GM10248 (cell line): ENCODE measurements around the gene ATP5IF1.

Experiments
- CTCF ChIA-PET: fragments of 300-600 bp; sonication (Branson Sonifier 250); formaldehyde crosslinking; extraction: SDS; loops from one replicate; lab custom pipeline; 2021; ENCODE audit warnings: antibody characterized with exemption; lab: Yijun Ruan, JAX
- POLR2A ChIA-PET: fragments of 350-650 bp; sonication (Branson Sonifier 250); formaldehyde crosslinking; extraction: SDS; loops from one replicate; lab custom pipeline; 2020; ENCODE audit warnings: antibody characterized with exemption; lab: Yijun Ruan, JAX
- DNase-seq: peaks from one replicate; pipeline ENCODE4 v3.0.0; 2012; ENCODE audit errors: extremely low spot score
- CTCF ChIP-seq: IDR thresholded peaks from 2 replicates; pipeline ENCODE4 v1.5.1; 2012; ENCODE audit warnings: mild to moderate bottlenecking, low read depth; ENCODE audit errors: extremely low read depth, missing control alignments, control extremely low read depth

ATP5IF1 gene

GRCh38 chr1:28248273-28249012 is 12.5 kb downstream of the ATP5IF1 start:
- peak; percentile 70 for DNase-seq
- peak; percentile 92 for TF ChIP-seq CTCF
- ChIA-PET CTCF (interaction anchor here (0.7 to 4.3 kb wide), 54 partner anchors 12 to 629 kb away, joined by 3 to 111 read pairs (median 4); partner anchors contain the start of genes ATP5IF1, GMEB1, MED18 and PHACTR4), POLR2A (interaction anchor here (1.3 to 1.8 kb wide), 3 partner anchors 10 to 333 kb away, joined by 5 to 9 read pairs (median 6); partner anchors contain the start of gene ATP5IF1)

- CTCF ChIA-PET = interaction anchor here (0.7 to 4.3 kb wide), 54 partner anchors 11 to 628 kb away, joined by 3 to 111 read pairs (median 4); partner anchors contain the start of genes ATP5IF1, GMEB1, MED18 and PHACTR4
- no peak for DNase-seq
- TF ChIP-seq CTCF = no peak
Measured at GRCh38 chr1:28249013-28249865, 13.3 kb downstream of the ATP5IF1 start.

GRCh38 chr1:28249866-28250295 is 14.0 kb downstream of the ATP5IF1 start:
- POLR2A ChIA-PET = interaction anchor here (0.7 to 1.4 kb wide), 2 partner anchors 8 to 12 kb away, joined by 3 to 6 read pairs; no protein-coding TSS in a partner anchor
- CTCF ChIA-PET = interaction anchor here (1.0 to 4.3 kb wide), 20 partner anchors 11 to 627 kb away, joined by 3 to 111 read pairs (median 6); partner anchors contain the start of genes ATP5IF1, PHACTR4, SESN2 and STX12

More at GRCh38 chr1:28249013-28249865, 13.3 kb downstream of the ATP5IF1 start:
- POLR2A ChIA-PET = interaction anchor here (0.7 to 1.8 kb wide), 4 partner anchors 9 to 332 kb away, joined by 3 to 9 read pairs (median 6); partner anchors contain the start of gene ATP5IF1

GRCh38 chr1:28256197-28256827 is 20.4 kb downstream of the ATP5IF1 start:
- POLR2A ChIA-PET = interaction anchor here (0.7 kb wide), 1 partner anchor 600 kb away, joined by 4 read pairs; no protein-coding TSS in a partner anchor
- DNase-seq = no peak
- no peak for TF ChIP-seq CTCF
- CTCF ChIA-PET = interaction anchor here (1.7 to 9.8 kb wide), 2 partner anchors 8 to 11 kb away, joined by 7 to 111 read pairs; no protein-coding TSS in a partner anchor

More at GRCh38 chr1:28249866-28250295, 14.0 kb downstream of the ATP5IF1 start:
- DNase-seq = no peak
- TF ChIP-seq CTCF = no peak

- POLR2A ChIA-PET = interaction anchor here (1.3 kb wide), 1 partner anchor 9 kb away, joined by 6 read pairs; no protein-coding TSS in a partner anchor
- CTCF ChIA-PET = interaction anchor here (1.1 to 9.8 kb wide), 3 partner anchors 9 to 166 kb away, joined by 3 to 111 read pairs (median 5); no protein-coding TSS in a partner anchor
- DNase-seq = no peak
- TF ChIP-seq CTCF = no peak
Measured at GRCh38 chr1:28257736-28258135, 21.8 kb downstream of the ATP5IF1 start.
